Skeletal muscle cell (primary cell): Measurements from ENCODE around the gene TSC1.
"Not testable (repeated sequence)": the region's sequence is repeated elsewhere in the genome, so short reads cannot be mapped to it uniquely, and the experiment has no call there.

Experiments
- DNase-seq: peaks from one replicate; pipeline ENCODE4 v3.0.0-alpha.2; 2010; ENCODE audit warnings: low read depth
- H3K4me3 ChIP-seq: 2 replicates; pipeline ENCODE4 v1.5.1; 2011; ENCODE audit warnings: low read depth, mild to moderate bottlenecking, control low read depth, low read length, moderate library complexity

Gene TSC1

GRCh38 chr9:132978451-132979131, 34.2 kb upstream of the TSC1 start, which contains the start of gene GFI1B:
Gene GFI1B, plus strand, starts transcription at chr9:132978694. Its CDS starts 7,985 bp downstream, at chr9:132986679.
- DNase-seq: no peak
- H3K4me3 ChIP-seq: no peak within 1 kb of the TSS

GRCh38 chr9:132978112-132978450, 33.7 kb upstream of the TSC1 start:
- no peak for DNase-seq
- no peak overlapping the region for H3K4me3 ChIP-seq

- no peak for DNase-seq
- H3K4me3 ChIP-seq: no peak overlapping the region
Measured at GRCh38 chr9:132976571-132976970, 32.2 kb upstream of the TSC1 start.

- H3K4me3 ChIP-seq: no peak overlapping the region
- DNase-seq: no peak
Measured at GRCh38 chr9:132975961-132976360, 31.5 kb upstream of the TSC1 start.

GRCh38 chr9:132973713-132974112, 29.3 kb upstream of the TSC1 start:
- no peak overlapping the region for H3K4me3 ChIP-seq
- DNase-seq: no peak

GRCh38 chr9:132973166-132973565, 28.8 kb upstream of the TSC1 start:
- no peak for DNase-seq
- no peak overlapping the region for H3K4me3 ChIP-seq

GRCh38 chr9:132970324-132971062, 26.1 kb upstream of the TSC1 start:
- no peak for DNase-seq
- no peak overlapping the region for H3K4me3 ChIP-seq

- DNase-seq: no peak
Measured at GRCh38 chr9:132969783-132970182, 25.4 kb upstream of the TSC1 start.

GRCh38 chr9:132967908-132968307, 23.5 kb upstream of the TSC1 start:
- not testable (repeated sequence) for DNase-seq, H3K4me3 ChIP-seq

More at GRCh38 chr9:132969783-132970182, 25.4 kb upstream of the TSC1 start:
- no peak overlapping the region for H3K4me3 ChIP-seq

- H3K4me3 ChIP-seq: no peak overlapping the region
- no peak for DNase-seq
Measured at GRCh38 chr9:132965478-132965877, 21.1 kb upstream of the TSC1 start.

- DNase-seq: no peak
- H3K4me3 ChIP-seq: no peak overlapping the region
Measured at GRCh38 chr9:132961002-132961401, 16.6 kb upstream of the TSC1 start.

GRCh38 chr9:132957805-132958204, 13.4 kb upstream of the TSC1 start:
- DNase-seq: no peak
- H3K4me3 ChIP-seq: no peak overlapping the region

- no peak for DNase-seq
- H3K4me3 ChIP-seq: no peak overlapping the region
Measured at GRCh38 chr9:132955768-132956167, 11.4 kb upstream of the TSC1 start.

GRCh38 chr9:132955123-132955522, 10.7 kb upstream of the TSC1 start:
- DNase-seq: no peak
- H3K4me3 ChIP-seq: no peak overlapping the region

GRCh38 chr9:132949709-132950108, 5.3 kb upstream of the TSC1 start:
- no peak for DNase-seq
- H3K4me3 ChIP-seq: no peak overlapping the region

- H3K4me3 ChIP-seq: no peak overlapping the region
- DNase-seq: no peak
Measured at GRCh38 chr9:132948482-132949050, 4.2 kb upstream of the TSC1 start.

- no peak overlapping the region for H3K4me3 ChIP-seq
- DNase-seq: no peak
Measured at GRCh38 chr9:132947756-132948155, 3.3 kb upstream of the TSC1 start.

- DNase-seq: peak; percentile 7
- H3K4me3 ChIP-seq: no peak overlapping the region
Measured at GRCh38 chr9:132946631-132947295, 2.3 kb upstream of the TSC1 start.

GRCh38 chr9:132946211-132946610, 1.8 kb upstream of the TSC1 start:
- H3K4me3 ChIP-seq: no peak overlapping the region
- no peak for DNase-seq
